ENCODE results near the gene CYBRD1.

DNA sequence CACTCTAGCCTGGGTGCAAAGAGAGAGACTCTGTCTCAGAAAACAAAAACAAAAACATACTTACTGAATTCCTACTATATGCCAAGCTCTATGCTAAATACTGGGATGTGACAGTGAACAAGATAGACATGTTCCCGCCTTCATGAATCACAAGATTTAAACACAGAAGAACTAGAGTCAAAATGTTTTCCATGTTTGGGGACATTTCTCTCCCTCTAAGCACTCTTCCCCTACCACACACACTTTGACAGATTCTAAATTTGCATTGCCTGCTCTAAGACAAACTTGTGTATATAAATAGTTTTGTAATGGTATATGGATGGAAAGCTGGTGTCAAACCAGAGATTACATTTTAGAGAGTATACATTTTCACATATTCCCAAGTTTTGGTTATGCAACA is 11.1 kb downstream of the CYBRD1 start:
- TF ChIP-seq, protein P1, sequence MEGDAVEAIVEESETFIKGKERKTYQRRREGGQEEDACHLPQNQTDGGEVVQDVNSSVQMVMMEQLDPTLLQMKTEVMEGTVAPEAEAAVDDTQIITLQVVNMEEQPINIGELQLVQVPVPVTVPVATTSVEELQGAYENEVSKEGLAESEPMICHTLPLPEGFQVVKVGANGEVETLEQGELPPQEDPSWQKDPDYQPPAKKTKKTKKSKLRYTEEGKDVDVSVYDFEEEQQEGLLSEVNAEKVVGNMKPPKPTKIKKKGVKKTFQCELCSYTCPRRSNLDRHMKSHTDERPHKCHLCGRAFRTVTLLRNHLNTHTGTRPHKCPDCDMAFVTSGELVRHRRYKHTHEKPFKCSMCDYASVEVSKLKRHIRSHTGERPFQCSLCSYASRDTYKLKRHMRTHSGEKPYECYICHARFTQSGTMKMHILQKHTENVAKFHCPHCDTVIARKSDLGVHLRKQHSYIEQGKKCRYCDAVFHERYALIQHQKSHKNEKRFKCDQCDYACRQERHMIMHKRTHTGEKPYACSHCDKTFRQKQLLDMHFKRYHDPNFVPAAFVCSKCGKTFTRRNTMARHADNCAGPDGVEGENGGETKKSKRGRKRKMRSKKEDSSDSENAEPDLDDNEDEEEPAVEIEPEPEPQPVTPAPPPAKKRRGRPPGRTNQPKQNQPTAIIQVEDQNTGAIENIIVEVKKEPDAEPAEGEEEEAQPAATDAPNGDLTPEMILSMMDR (IDR thresholded peaks at IDR 0.05), result no peak
- TF ChIP-seq POLR2A (IDR thresholded peaks at IDR 0.05), result no peak

Measured in testis (tissue), 2 donors.